Spleen (tissue), 11 donors: ENCODE measurements around the gene AMPH. TPM values are rescaled to one million over a fixed set of nuclear protein-coding genes. Genes with fewer than 3 reads are reported as not detected.
A peak's percentile ranks its signal among the peaks of the same experiment; 100 is the strongest.

ENCODE experiments used
- DNase-seq: peaks from one replicate; pipeline ENCODE4 v3.0.0-alpha.2; 2020
- H3K27ac ChIP-seq, 8 donors: fragments of 200-600 bp; sonication (generic) in 7 of 8; 1 replicate in 4 of 8; 2 replicates in 4 of 8; pipeline versions ENCODE4 v1.5.0 to v1.8.0; 2016 to 2021; ENCODE audit warnings: inconsistent platforms in 4 of 8, mild to moderate bottlenecking in 4 of 8, moderate library complexity in 1 of 8
- H3K27me3 ChIP-seq, 7 donors: fragments of 200-600 bp; sonication (generic) in 6 of 7; replicated peaks in 1 of 7; 1 replicate in 4 of 7; 2 replicates in 3 of 7; pipeline versions ENCODE4 v1.5.0 to v1.8.0; 2016 to 2021; ENCODE audit warnings: inconsistent platforms in 3 of 7, mild to moderate bottlenecking in 1 of 7
- H3K36me3 ChIP-seq, 6 donors: fragments of 200-600 bp; sonication (generic) in 5 of 6; 1 replicate in 4 of 6; 2 replicates in 2 of 6; pipeline versions ENCODE4 v1.5.0 to v1.8.0; 2016 to 2021; ENCODE audit warnings: inconsistent platforms in 2 of 6
- H3K4me1 ChIP-seq, 6 donors: fragments of 200-600 bp; sonication (generic) in 5 of 6; 1 replicate in 3 of 6; 2 replicates in 3 of 6; pipeline versions ENCODE4 v1.5.0 to v1.8.0; 2016 to 2021; ENCODE audit warnings: inconsistent platforms in 3 of 6
- H3K4me3 ChIP-seq, 8 donors: fragments of 200-600 bp; sonication (generic) in 7 of 8; 1 replicate in 4 of 8; 2 replicates in 4 of 8; pipeline versions ENCODE4 v1.5.0 to v1.8.0; 2016 to 2021; ENCODE audit warnings: inconsistent platforms in 4 of 8, mild to moderate bottlenecking in 4 of 8, moderate library complexity in 2 of 8
- H3K9me3 ChIP-seq, 8 donors: fragments of 200-600 bp; sonication (generic) in 7 of 8; 1 replicate in 4 of 8; 2 replicates in 4 of 8; pipeline versions ENCODE4 v1.5.0 to v1.8.0; 2016 to 2021; ENCODE audit warnings: inconsistent platforms in 4 of 8
- POLR2A ChIP-seq, 3 donors: fragments of 450-650 bp; IDR thresholded peaks; one replicate each; pipeline ENCODE4 v1.5.1; 2017; ENCODE audit warnings: antibody characterized with exemption in 3 of 3, mild to moderate bottlenecking in 1 of 3
- POLR2AphosphoS5 ChIP-seq, 3 donors: sonication (generic); formaldehyde crosslinking; IDR thresholded peaks; one replicate each; pipeline ENCODE4 v1.5.1; 2017; ENCODE audit warnings: antibody characterized with exemption in 3 of 3
- WGBS, 5 donors: extraction: QIAGEN DNeasy Blood & Tissue Kit in 3 of 5; methylation state at CpG; one replicate each; pipeline versions ENCODE4 v1.1.5 to v1.1.7; 2013 to 2018; 5-methylcytosine and 5-hydroxymethylcytosine counted together
- intact Hi-C: fragments of 100-400 bp; cut with DNase I; formaldehyde crosslinking; loops from one replicate; pipeline ENCODE4 v1.15.0; 2023; ENCODE audit warnings: low total_unique reads
- polyA plus RNA-seq, 3 donors: library from polyadenylated mRNA; stranded (reverse); fragments of 200-250 nt; gene quantifications; one replicate each; pipeline ENCODE4 v1.2.1, GENCODE V29; 2013
- total RNA-seq, 7 donors: library from RNA; depleted of rRNA in 3 of 7; stranded (reverse); fragments of >200 nt in 3 of 7; fragmentation: NEBNext Ultra II Directional in 4 of 7; extraction: Animal tissue kit (Norgen Biotek cat#: 25700) in 4 of 7; gene quantifications; one replicate each; pipeline versions ENCODE4 v1.1.0 to v1.2.1, GENCODE V29; 2016 to 2021
- TF ChIP-seq, protein P1 (sequence below), 11 experiments: fragments of 200-600 bp in 7 of 11; fragments of 450-650 bp in 4 of 11; sonication (generic) in 4 of 11; IDR thresholded peaks in 8 of 11; conservative IDR thresholded peaks in 3 of 11; 1 replicate in 7 of 11; 2 replicates in 4 of 11; pipeline versions ENCODE4 v1.4.0 to v1.8.0; 2016 to 2021; ENCODE audit warnings: antibody characterized with exemption in 11 of 11, inconsistent platforms in 4 of 11, mild to moderate bottlenecking in 1 of 11
- donor health status: healthy with polysubstance abuse.
- donor health status: DM: no; HTN: no; CAD: no; lungs with moderate emphysema.
- donor health status: DM: no; HTN: no; CAD: no.
- donor health status: Bipolar disorder and iron deficiency.
- donor health status: healthy.
- donor health status: DM: no; HTN: no; CAD: no.
- donor health status: DM: yes; HTN: yes; CAD: no.

Gene AMPH
- total and polyA plus RNA-seq, 10 donors = 0.09 to 10.3 (median 1.1) TPM

DNA sequence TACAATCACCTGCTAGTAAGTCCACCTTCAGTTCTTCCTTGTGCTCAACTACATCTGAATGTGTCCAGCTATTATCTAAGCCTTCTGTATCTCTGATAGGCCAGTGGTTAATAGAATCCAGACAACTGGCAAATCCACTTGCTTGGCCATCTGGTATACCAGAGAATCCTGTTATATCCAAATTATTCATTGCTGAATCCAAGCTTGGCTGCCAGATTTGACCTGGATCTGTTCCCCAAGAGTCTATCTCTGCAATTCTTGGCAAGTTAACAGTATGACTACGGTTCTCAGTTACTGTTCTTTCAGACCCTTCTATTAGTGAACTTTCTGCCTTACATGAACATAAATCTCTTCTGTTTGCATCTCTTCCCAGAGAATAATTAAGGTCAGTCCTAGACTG lies 203.1 kb downstream of the AMPH start:
- no peak for DNase-seq
- H3K27ac ChIP-seq = no peak overlapping the region
- no peaks in the 10 kb centered on the region for H3K36me3 ChIP-seq
- peaks cover 0 to 29% (median 7%) of the 10 kb centered on the region in 6 donors for H3K4me1 ChIP-seq
- H3K4me3 ChIP-seq = no peak overlapping the region
- H3K27me3 ChIP-seq = no peaks in the 10 kb centered on the region
- intact Hi-C loops = no loop called here
- peaks cover 0 to 6% (median 0%) of the 10 kb centered on the region in 8 donors for H3K9me3 ChIP-seq
- WGBS, 5 donors = 82 to 97% (median 88%) methylated on average over 1 of the region's 1 CpG
- TF ChIP-seq POLR2A (IDR thresholded peaks at IDR 0.05) (no peak), POLR2AphosphoS5 (IDR thresholded peaks at IDR 0.05) (no peak)
- TF ChIP-seq, protein P1, sequence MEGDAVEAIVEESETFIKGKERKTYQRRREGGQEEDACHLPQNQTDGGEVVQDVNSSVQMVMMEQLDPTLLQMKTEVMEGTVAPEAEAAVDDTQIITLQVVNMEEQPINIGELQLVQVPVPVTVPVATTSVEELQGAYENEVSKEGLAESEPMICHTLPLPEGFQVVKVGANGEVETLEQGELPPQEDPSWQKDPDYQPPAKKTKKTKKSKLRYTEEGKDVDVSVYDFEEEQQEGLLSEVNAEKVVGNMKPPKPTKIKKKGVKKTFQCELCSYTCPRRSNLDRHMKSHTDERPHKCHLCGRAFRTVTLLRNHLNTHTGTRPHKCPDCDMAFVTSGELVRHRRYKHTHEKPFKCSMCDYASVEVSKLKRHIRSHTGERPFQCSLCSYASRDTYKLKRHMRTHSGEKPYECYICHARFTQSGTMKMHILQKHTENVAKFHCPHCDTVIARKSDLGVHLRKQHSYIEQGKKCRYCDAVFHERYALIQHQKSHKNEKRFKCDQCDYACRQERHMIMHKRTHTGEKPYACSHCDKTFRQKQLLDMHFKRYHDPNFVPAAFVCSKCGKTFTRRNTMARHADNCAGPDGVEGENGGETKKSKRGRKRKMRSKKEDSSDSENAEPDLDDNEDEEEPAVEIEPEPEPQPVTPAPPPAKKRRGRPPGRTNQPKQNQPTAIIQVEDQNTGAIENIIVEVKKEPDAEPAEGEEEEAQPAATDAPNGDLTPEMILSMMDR (IDR thresholded peaks at IDR 0.05 in 8 of 11, conservative IDR thresholded peaks at IDR 0.05 in 3 of 11) = no peak

DNA sequence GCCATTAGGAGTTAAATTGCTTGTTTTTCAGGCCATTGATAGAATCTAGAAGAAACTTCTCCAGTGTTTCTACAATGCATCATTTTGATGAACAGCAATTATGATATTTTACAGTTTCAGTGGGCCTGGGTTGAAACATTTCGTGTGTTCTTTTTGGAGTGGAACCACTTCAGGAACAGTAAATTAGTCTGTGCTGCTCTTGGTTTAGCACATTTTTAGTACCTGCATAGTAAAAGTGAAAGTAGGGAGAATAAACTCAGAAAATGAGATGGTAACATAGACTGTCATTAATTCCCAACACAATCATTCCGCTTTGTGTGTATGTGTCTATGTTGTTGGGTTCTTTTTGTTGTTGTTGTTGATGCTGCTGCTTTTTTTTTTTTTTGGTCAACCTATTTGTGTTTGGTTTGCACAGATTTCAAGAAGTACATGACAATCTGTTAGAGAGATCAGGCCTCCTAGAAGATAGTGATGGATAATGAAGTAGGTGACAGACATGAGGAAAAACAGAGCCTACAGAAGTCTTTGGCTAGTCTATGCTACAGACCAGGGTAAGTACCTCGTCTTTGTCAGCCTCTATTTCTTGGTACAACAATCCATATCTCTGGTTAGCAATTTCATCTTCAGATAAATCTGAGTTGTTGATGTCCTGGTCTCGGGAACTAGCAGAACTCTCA lies 203.8 kb downstream of the AMPH start:
- intact Hi-C loops = no loop called here

DNA sequence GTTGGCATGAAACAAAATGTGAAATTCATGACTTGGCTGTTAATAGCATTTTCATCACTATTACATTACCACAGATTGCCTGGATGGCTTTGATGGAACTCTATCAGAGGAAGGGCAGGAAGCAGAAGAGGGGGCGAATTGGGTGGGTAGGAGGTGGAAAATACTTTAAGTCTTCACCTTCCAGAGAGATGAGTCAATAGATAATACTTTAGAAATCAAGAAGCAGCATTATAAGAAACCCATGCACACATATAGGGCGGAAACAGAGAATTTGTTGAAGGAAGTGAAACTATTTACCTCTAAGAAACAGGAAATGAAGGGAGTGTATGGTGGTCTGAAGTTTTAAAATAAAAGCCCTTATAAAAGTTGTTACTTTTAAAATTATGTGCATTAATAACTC lies 205.7 kb downstream of the AMPH start:
- intact Hi-C loops = no loop called here
- WGBS, 5 donors = 21 to 55% (median 44%) methylated on average over 2 of the region's 2 CpGs
- peak overlapping the region in 5 of 8 donors; percentile 20 to 50 (median 35) for H3K27ac ChIP-seq

More for the DNA sequence above, 203.8 kb downstream of the AMPH start:
- DNase-seq = no peak
- Histone ChIP-seq H3K27me3 (no peaks in the 10 kb centered on the region), H3K27ac (no peak overlapping the region), H3K9me3 (peaks cover 0 to 6% (median 0%) of the 10 kb centered on the region in 8 donors), H3K4me3 (no peak overlapping the region), H3K4me1 (peaks cover 0 to 29% (median 7%) of the 10 kb centered on the region in 6 donors), H3K36me3 (no peaks in the 10 kb centered on the region)
- TF ChIP-seq, protein P1 (IDR thresholded peaks at IDR 0.05 in 8 of 11, conservative IDR thresholded peaks at IDR 0.05 in 3 of 11) = no peak
- no peak for TF ChIP-seq POLR2AphosphoS5 (IDR thresholded peaks at IDR 0.05)
- no peak for TF ChIP-seq POLR2A (IDR thresholded peaks at IDR 0.05)
- 53 to 58% (median 53%) methylated on average over 4 of the region's 4 CpGs for WGBS, 5 donors

More for the DNA sequence above, 205.7 kb downstream of the AMPH start:
- no peak for DNase-seq
- H3K9me3 ChIP-seq = peaks cover 0 to 6% (median 0%) of the 10 kb centered on the region in 8 donors
- peaks cover 0 to 29% (median 7%) of the 10 kb centered on the region in 6 donors for H3K4me1 ChIP-seq
- H3K36me3 ChIP-seq = no peaks in the 10 kb centered on the region
- TF ChIP-seq POLR2AphosphoS5 (IDR thresholded peaks at IDR 0.05) (no peak), POLR2A (IDR thresholded peaks at IDR 0.05) (no peak)
- TF ChIP-seq, protein P1 (IDR thresholded peaks at IDR 0.05 in 8 of 11, conservative IDR thresholded peaks at IDR 0.05 in 3 of 11) = no peak
- no peaks in the 10 kb centered on the region for H3K27me3 ChIP-seq
- no peak overlapping the region for H3K4me3 ChIP-seq
